Neural cell (in vitro differentiated cells): ENCODE data around the gene ASMTL. TPM values are rescaled to one million over a fixed set of nuclear protein-coding genes. Genes with fewer than 3 reads are reported as not detected.

Experiments
- H2AFZ ChIP-seq: fragments of 200-600, 300-800 bp; sonication (generic), shearing (Covaris generic); 2 replicates; pipeline ENCODE4 v1.6.0; 2014; ENCODE audit warnings: low read depth, mild to moderate bottlenecking, antibody characterized with exemption, low read length, moderate library complexity
- H3F3A ChIP-seq: fragments of 200-600 bp; shearing (Covaris generic); 2 replicates; pipeline ENCODE4 v1.6.1; 2016; ENCODE audit warnings: mild to moderate bottlenecking, moderate library complexity, mixed read lengths, antibody characterized with exemption, low read length; ENCODE audit not compliant: insufficient read depth, poor library complexity, severe bottlenecking
- H3K27ac ChIP-seq: fragments of 200-600, 300-800 bp; sonication (generic), shearing (Covaris generic); 2 replicates; pipeline ENCODE4 v1.5.1; 2014; ENCODE audit warnings: mild to moderate bottlenecking, low read length, moderate library complexity
- H3K27me3 ChIP-seq: fragments of 300-800, 200-600 bp; sonication (generic), shearing (Covaris generic); 2 replicates; pipeline ENCODE4 v1.6.0; 2014; ENCODE audit warnings: mild to moderate bottlenecking, low read depth, low read length, moderate library complexity; ENCODE audit not compliant: insufficient read depth
- H3K36me3 ChIP-seq: fragments of 300-800, 200-600 bp; sonication (generic), shearing (Covaris generic); 2 replicates; pipeline ENCODE4 v1.5.1; 2014; ENCODE audit warnings: mild to moderate bottlenecking, antibody characterized with exemption, low read length, moderate library complexity; ENCODE audit not compliant: insufficient read depth
- H3K4me2 ChIP-seq: fragments of 300-800, 200-600 bp; sonication (generic), shearing (Covaris generic); 2 replicates; pipeline ENCODE4 v1.6.0; 2014; ENCODE audit warnings: mild to moderate bottlenecking, low read length
- H3K4me3 ChIP-seq: fragments of 300-800, 200-600 bp; sonication (generic), shearing (Covaris generic); 2 replicates; pipeline ENCODE4 v1.5.1; 2014; ENCODE audit warnings: mild to moderate bottlenecking, low read length, moderate library complexity
- H3K79me2 ChIP-seq: fragments of 200-600 bp; shearing (Covaris generic); replicated peaks from 2 replicates; pipeline ENCODE4 v1.6.0; 2014; ENCODE audit warnings: mild to moderate bottlenecking, low read length, moderate library complexity; ENCODE audit not compliant: insufficient read depth
- H3K9ac ChIP-seq: fragments of 300-800, 200-600 bp; sonication (generic), shearing (Covaris generic); 2 replicates; pipeline ENCODE4 v1.6.1; 2016; ENCODE audit warnings: mild to moderate bottlenecking, low read length, mixed read lengths
- H3K9me2 ChIP-seq: fragments of 200-600 bp; shearing (Covaris generic); 2 replicates; pipeline ENCODE4 v1.6.1; 2016; ENCODE audit warnings: mild to moderate bottlenecking, low read length, mixed read lengths; ENCODE audit not compliant: insufficient read depth
- H3K9me3 ChIP-seq: fragments of 200-600, 300-800 bp; sonication (generic), shearing (Covaris generic); 2 replicates; pipeline ENCODE4 v1.6.1; 2016; ENCODE audit warnings: mild to moderate bottlenecking, mixed run types, low read length, moderate library complexity, mixed read lengths
- H4K20me1 ChIP-seq: fragments of 200-600 bp; shearing (Covaris generic); 2 replicates; pipeline ENCODE4 v1.6.1; 2016; ENCODE audit warnings: mild to moderate bottlenecking, mixed run types; ENCODE audit not compliant: insufficient read depth
- CTCF ChIP-seq: fragments of 450-650 bp; IDR thresholded peaks from 2 replicates; pipeline ENCODE4 v1.5.1; 2014; ENCODE audit warnings: antibody characterized with exemption, mild to moderate bottlenecking, moderate library complexity; ENCODE audit not compliant: poor library complexity, severe bottlenecking
- EP300 ChIP-seq: fragments of 450-650 bp; conservative IDR thresholded peaks from 2 replicates; pipeline ENCODE4 v1.6.1; 2014; ENCODE audit warnings: antibody characterized with exemption, mild to moderate bottlenecking, moderate library complexity; ENCODE audit not compliant: poor library complexity, severe bottlenecking
- EZH2 ChIP-seq: fragments of 200-600, 300-800 bp; shearing (Covaris generic), sonication (generic); IDR thresholded peaks from 2 replicates; pipeline ENCODE4 v1.6.1; 2014; ENCODE audit warnings: antibody characterized with exemption, low read length, borderline replicate concordance, mild to moderate bottlenecking; ENCODE audit not compliant: insufficient read depth, poor library complexity, severe bottlenecking
- MXI1 ChIP-seq: fragments of 450-650 bp; conservative IDR thresholded peaks from 2 replicates; pipeline ENCODE4 v1.6.1; 2014; ENCODE audit warnings: antibody characterized with exemption, mild to moderate bottlenecking; ENCODE audit not compliant: poor library complexity, severe bottlenecking
- POLR2AphosphoS5 ChIP-seq: IDR thresholded peaks from 2 replicates; pipeline ENCODE4 v1.6.1; 2012
- RAD21 ChIP-seq: fragments of 450-650 bp; conservative IDR thresholded peaks from 2 replicates; pipeline ENCODE4 v1.6.1; 2014; ENCODE audit warnings: antibody characterized with exemption, mild to moderate bottlenecking, moderate library complexity
- SMC3 ChIP-seq: fragments of 450-650 bp; conservative IDR thresholded peaks from 2 replicates; pipeline ENCODE4 v1.6.1; 2014; ENCODE audit warnings: antibody characterized with exemption, mild to moderate bottlenecking, moderate library complexity; ENCODE audit not compliant: poor library complexity
- TAF1 ChIP-seq: IDR thresholded peaks from 2 replicates; pipeline ENCODE4 v1.6.1; 2012; ENCODE audit warnings: low read depth
- polyA plus RNA-seq: library from polyadenylated mRNA; depleted of rRNA; stranded (reverse); fragments of >200 nt; gene quantifications from 2 replicates; pipeline ENCODE4 v1.2.3, GENCODE V29; 2014
- TF ChIP-seq, protein P1 (sequence below): IDR thresholded peaks from 2 replicates; pipeline ENCODE4 v1.6.1; 2012; ENCODE audit warnings: borderline replicate concordance

The ASMTL gene
- polyA plus RNA-seq, 1 donor from 2014 or later = 25.9 TPM

GRCh38 chrX:1464971-1465285, 12.2 kb upstream of the ASMTL start:
- no peak overlapping the region for H3K9ac ChIP-seq
- no peak overlapping the region for H3K4me2 ChIP-seq
- H3K36me3 ChIP-seq = no peaks in the 10 kb centered on the region
- no peaks in the 10 kb centered on the region for H4K20me1 ChIP-seq
- H3K9me3 ChIP-seq = no peaks in the 10 kb centered on the region
- H3F3A ChIP-seq = no peaks in the 10 kb centered on the region
- no peaks in the 10 kb centered on the region for H3K79me2 ChIP-seq
- no peak overlapping the region for H2AFZ ChIP-seq
- no peaks in the 10 kb centered on the region for H3K27me3 ChIP-seq
- no peak overlapping the region for H3K4me3 ChIP-seq
- no peaks in the 10 kb centered on the region for H3K9me2 ChIP-seq
- no peak overlapping the region for H3K27ac ChIP-seq
- TF ChIP-seq EP300 (no peak), POLR2AphosphoS5 (no peak), TAF1 (no peak), CTCF (no peak)

DNA sequence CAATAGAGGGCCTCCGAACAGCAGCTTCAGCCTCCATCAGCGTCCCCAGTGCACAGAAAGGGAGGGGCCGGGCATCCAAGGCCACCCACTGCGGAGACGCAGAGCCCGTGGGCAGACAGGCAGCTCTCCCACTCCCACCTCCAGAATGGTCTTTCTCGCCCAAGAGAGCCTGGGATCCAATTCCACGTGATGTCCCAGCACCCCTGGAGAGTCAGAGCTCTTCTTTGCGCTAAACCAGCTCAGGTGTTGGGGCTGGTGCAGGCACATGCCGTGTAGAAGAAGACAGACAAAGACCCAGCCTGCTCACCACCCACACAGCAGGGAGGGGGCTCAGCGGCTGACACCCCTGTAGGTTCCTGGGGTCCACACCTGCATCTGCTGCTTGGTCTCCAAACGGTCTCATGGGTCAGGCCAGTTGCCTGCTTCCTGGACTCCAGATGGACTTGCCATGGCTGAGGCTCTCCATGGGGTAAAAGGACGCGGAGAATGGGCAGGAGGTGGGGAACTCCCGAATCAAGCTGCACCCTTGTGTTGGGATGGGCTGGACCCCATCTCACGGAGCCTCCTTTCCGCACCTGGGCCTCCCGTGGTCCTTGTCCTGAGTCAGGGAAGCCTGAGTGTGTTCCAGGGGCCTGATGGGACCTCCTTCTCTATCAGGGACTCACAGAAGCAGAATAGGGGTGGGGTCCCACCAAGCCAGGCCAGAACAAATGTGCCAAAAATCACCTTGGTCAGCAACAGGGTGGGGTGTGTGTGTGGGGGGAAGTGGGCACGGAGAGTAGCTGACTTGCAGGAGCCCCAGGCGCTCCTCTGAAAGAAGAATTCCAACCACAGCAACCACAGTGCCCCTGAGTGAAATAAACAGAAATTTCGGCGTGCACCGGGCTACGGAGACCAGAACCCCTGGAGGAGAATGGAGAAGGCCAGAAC, 11.6 kb upstream of the ASMTL start:
- Histone ChIP-seq H2AFZ (no peak overlapping the region), H3K4me3 (no peak overlapping the region), H3K36me3 (no peaks in the 10 kb centered on the region), H4K20me1 (no peaks in the 10 kb centered on the region), H3K9me3 (no peaks in the 10 kb centered on the region), H3K4me2 (no peak overlapping the region), H3K9ac (no peak overlapping the region), H3K27me3 (no peaks in the 10 kb centered on the region), H3K9me2 (no peaks in the 10 kb centered on the region), H3F3A (no peaks in the 10 kb centered on the region), H3K79me2 (no peaks in the 10 kb centered on the region), H3K27ac (no peak overlapping the region)
- TF ChIP-seq, protein P1, sequence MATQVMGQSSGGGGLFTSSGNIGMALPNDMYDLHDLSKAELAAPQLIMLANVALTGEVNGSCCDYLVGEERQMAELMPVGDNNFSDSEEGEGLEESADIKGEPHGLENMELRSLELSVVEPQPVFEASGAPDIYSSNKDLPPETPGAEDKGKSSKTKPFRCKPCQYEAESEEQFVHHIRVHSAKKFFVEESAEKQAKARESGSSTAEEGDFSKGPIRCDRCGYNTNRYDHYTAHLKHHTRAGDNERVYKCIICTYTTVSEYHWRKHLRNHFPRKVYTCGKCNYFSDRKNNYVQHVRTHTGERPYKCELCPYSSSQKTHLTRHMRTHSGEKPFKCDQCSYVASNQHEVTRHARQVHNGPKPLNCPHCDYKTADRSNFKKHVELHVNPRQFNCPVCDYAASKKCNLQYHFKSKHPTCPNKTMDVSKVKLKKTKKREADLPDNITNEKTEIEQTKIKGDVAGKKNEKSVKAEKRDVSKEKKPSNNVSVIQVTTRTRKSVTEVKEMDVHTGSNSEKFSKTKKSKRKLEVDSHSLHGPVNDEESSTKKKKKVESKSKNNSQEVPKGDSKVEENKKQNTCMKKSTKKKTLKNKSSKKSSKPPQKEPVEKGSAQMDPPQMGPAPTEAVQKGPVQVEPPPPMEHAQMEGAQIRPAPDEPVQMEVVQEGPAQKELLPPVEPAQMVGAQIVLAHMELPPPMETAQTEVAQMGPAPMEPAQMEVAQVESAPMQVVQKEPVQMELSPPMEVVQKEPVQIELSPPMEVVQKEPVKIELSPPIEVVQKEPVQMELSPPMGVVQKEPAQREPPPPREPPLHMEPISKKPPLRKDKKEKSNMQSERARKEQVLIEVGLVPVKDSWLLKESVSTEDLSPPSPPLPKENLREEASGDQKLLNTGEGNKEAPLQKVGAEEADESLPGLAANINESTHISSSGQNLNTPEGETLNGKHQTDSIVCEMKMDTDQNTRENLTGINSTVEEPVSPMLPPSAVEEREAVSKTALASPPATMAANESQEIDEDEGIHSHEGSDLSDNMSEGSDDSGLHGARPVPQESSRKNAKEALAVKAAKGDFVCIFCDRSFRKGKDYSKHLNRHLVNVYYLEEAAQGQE = no peak
- no peak for TF ChIP-seq TAF1
- no peak for TF ChIP-seq SMC3

GRCh38 chrX:1463581-1463980, 10.9 kb upstream of the ASMTL start:
- Histone ChIP-seq H4K20me1 (no peaks in the 10 kb centered on the region), H3K27me3 (no peaks in the 10 kb centered on the region)
- TF ChIP-seq POLR2AphosphoS5 = no peak
- TF ChIP-seq, protein P1 = no peak
- TF ChIP-seq MXI1 = no peak
- no peak for TF ChIP-seq RAD21
- no peak for TF ChIP-seq CTCF
- no peak for TF ChIP-seq SMC3
- TF ChIP-seq EP300 = no peak
- no peak for TF ChIP-seq EZH2
- no peak for TF ChIP-seq TAF1

More at GRCh38 chrX:1463581-1463980, 10.9 kb upstream of the ASMTL start:
- Histone ChIP-seq H3K9me3 (no peaks in the 10 kb centered on the region), H3K9ac (no peak overlapping the region), H3K4me3 (no peak overlapping the region), H3K36me3 (no peaks in the 10 kb centered on the region), H3K27ac (no peak overlapping the region), H3K4me2 (no peak overlapping the region), H3K9me2 (no peaks in the 10 kb centered on the region), H3F3A (no peaks in the 10 kb centered on the region), H2AFZ (no peak overlapping the region), H3K79me2 (no peaks in the 10 kb centered on the region)
